ENCODE measurements around the gene AIMP2. TPM values are rescaled to one million over a fixed set of nuclear protein-coding genes. Genes with fewer than 3 reads are reported as not detected.
A peak's percentile ranks its signal among the peaks of the same experiment; 100 is the strongest.

Gene AIMP2
- total RNA-seq, 1 donor = 6.4 TPM

GRCh38 chr7:6015917-6016652 is 7.0 kb downstream of the AIMP2 start:
- no peaks in the 10 kb centered on the region for H3K27me3 ChIP-seq (ENCODE audit: insufficient read depth, low read length)
- no peak overlapping the region for H3K4me3 ChIP-seq (ENCODE audit: low read length)
- H3K4me1 ChIP-seq (ENCODE audit: insufficient read depth, low read length) = peaks cover under 1% of the 10 kb centered on the region
- H3K9me3 ChIP-seq (ENCODE audit: low read depth, low read length) = no peaks in the 10 kb centered on the region

GRCh38 chr7:6016653-6016966 is 7.5 kb downstream of the AIMP2 start:
- H3K27me3 ChIP-seq (ENCODE audit: insufficient read depth, low read length) = no peaks in the 10 kb centered on the region
- H3K9me3 ChIP-seq (ENCODE audit: low read depth, low read length) = no peaks in the 10 kb centered on the region
- no peaks in the 10 kb centered on the region for H3K4me1 ChIP-seq (ENCODE audit: insufficient read depth, low read length)
- no peak overlapping the region for H3K4me3 ChIP-seq (ENCODE audit: low read length)

GRCh38 chr7:6020371-6021286 is 11.6 kb downstream of the AIMP2 start:
- Histone ChIP-seq H3K4me3 (ENCODE audit: low read length) (no peak overlapping the region), H3K9me3 (ENCODE audit: low read depth, low read length) (no peaks in the 10 kb centered on the region), H3K4me1 (ENCODE audit: insufficient read depth, low read length) (peaks cover 9% of the 10 kb centered on the region), H3K27me3 (ENCODE audit: insufficient read depth, low read length) (no peaks in the 10 kb centered on the region)

GRCh38 chr7:6022707-6023106 is 13.6 kb downstream of the AIMP2 start:
- H3K4me3 ChIP-seq (ENCODE audit: low read length) = no peak overlapping the region
- H3K4me1 ChIP-seq (ENCODE audit: insufficient read depth, low read length) = peaks cover 30% of the 10 kb centered on the region
- no peaks in the 10 kb centered on the region for H3K9me3 ChIP-seq (ENCODE audit: low read depth, low read length)
- H3K27me3 ChIP-seq (ENCODE audit: insufficient read depth, low read length) = no peaks in the 10 kb centered on the region

- Histone ChIP-seq H3K9me3 (ENCODE audit: low read depth, low read length) (no peaks in the 10 kb centered on the region), H3K4me1 (ENCODE audit: insufficient read depth, low read length) (peaks cover 32% of the 10 kb centered on the region), H3K4me3 (ENCODE audit: low read length) (no peak overlapping the region), H3K27me3 (ENCODE audit: insufficient read depth, low read length) (no peaks in the 10 kb centered on the region)
Measured at GRCh38 chr7:6023974-6024435, 14.9 kb downstream of the AIMP2 start.

- Histone ChIP-seq H3K4me3 (ENCODE audit: low read length) (peak overlapping the region; percentile 41), H3K27me3 (ENCODE audit: insufficient read depth, low read length) (no peaks in the 10 kb centered on the region), H3K4me1 (ENCODE audit: insufficient read depth, low read length) (peaks cover 33% of the 10 kb centered on the region), H3K9me3 (ENCODE audit: low read depth, low read length) (no peaks in the 10 kb centered on the region)
Measured at GRCh38 chr7:6026011-6026819, 17.1 kb downstream of the AIMP2 start.

GRCh38 chr7:6026820-6027311 is 17.8 kb downstream of the AIMP2 start:
- H3K9me3 ChIP-seq (ENCODE audit: low read depth, low read length) = no peaks in the 10 kb centered on the region
- H3K4me3 ChIP-seq (ENCODE audit: low read length) = peak overlapping the region; percentile 41
- no peaks in the 10 kb centered on the region for H3K27me3 ChIP-seq (ENCODE audit: insufficient read depth, low read length)
- peaks cover 36% of the 10 kb centered on the region for H3K4me1 ChIP-seq (ENCODE audit: insufficient read depth, low read length)

- Histone ChIP-seq H3K4me3 (ENCODE audit: low read length) (no peak overlapping the region), H3K27me3 (ENCODE audit: insufficient read depth, low read length) (no peaks in the 10 kb centered on the region), H3K4me1 (ENCODE audit: insufficient read depth, low read length) (peaks cover 39% of the 10 kb centered on the region), H3K9me3 (ENCODE audit: low read depth, low read length) (no peaks in the 10 kb centered on the region)
Measured at GRCh38 chr7:6027806-6028365, 18.8 kb downstream of the AIMP2 start.

- Histone ChIP-seq H3K4me3 (ENCODE audit: low read length) (no peak overlapping the region), H3K9me3 (ENCODE audit: low read depth, low read length) (no peaks in the 10 kb centered on the region), H3K4me1 (ENCODE audit: insufficient read depth, low read length) (peaks cover 39% of the 10 kb centered on the region), H3K27me3 (ENCODE audit: insufficient read depth, low read length) (no peaks in the 10 kb centered on the region)
Measured at GRCh38 chr7:6028563-6028962, 19.5 kb downstream of the AIMP2 start.

- Histone ChIP-seq H3K27me3 (ENCODE audit: insufficient read depth, low read length) (no peaks in the 10 kb centered on the region), H3K4me3 (ENCODE audit: low read length) (no peak within 1 kb of the TSS), H3K4me1 (ENCODE audit: insufficient read depth, low read length) (peaks cover 27% of the 10 kb centered on the region)
Measured at GRCh38 chr7:6030988-6031387, 21.9 kb downstream of the AIMP2 start, which contains the start of gene ANKRD61. TSS of gene ANKRD61 (plus strand) at chr7:6031376. CDS start at chr7:6031376, 0 bp downstream.

GRCh38 chr7:6031567-6031966 is 22.5 kb downstream of the AIMP2 start:
- no peaks in the 10 kb centered on the region for H3K9me3 ChIP-seq (ENCODE audit: low read depth, low read length)
- H3K27me3 ChIP-seq (ENCODE audit: insufficient read depth, low read length) = no peaks in the 10 kb centered on the region
- peaks cover 21% of the 10 kb centered on the region for H3K4me1 ChIP-seq (ENCODE audit: insufficient read depth, low read length)
- no peak overlapping the region for H3K4me3 ChIP-seq (ENCODE audit: low read length)

More at GRCh38 chr7:6030988-6031387, 21.9 kb downstream of the AIMP2 start, which contains the start of gene ANKRD61:
- H3K9me3 ChIP-seq (ENCODE audit: low read depth, low read length) = no peaks in the 10 kb centered on the region

- H3K4me1 ChIP-seq (ENCODE audit: insufficient read depth, low read length) = peaks cover 15% of the 10 kb centered on the region
- no peaks in the 10 kb centered on the region for H3K9me3 ChIP-seq (ENCODE audit: low read depth, low read length)
- no peak overlapping the region for H3K4me3 ChIP-seq (ENCODE audit: low read length)
- no peaks in the 10 kb centered on the region for H3K27me3 ChIP-seq (ENCODE audit: insufficient read depth, low read length)
Measured at GRCh38 chr7:6032167-6032566, 23.1 kb downstream of the AIMP2 start.

- H3K27me3 ChIP-seq (ENCODE audit: insufficient read depth, low read length) = no peaks in the 10 kb centered on the region
- H3K4me3 ChIP-seq (ENCODE audit: low read length) = no peak overlapping the region
- peaks cover 10% of the 10 kb centered on the region for H3K4me1 ChIP-seq (ENCODE audit: insufficient read depth, low read length)
- H3K9me3 ChIP-seq (ENCODE audit: low read depth, low read length) = no peaks in the 10 kb centered on the region
Measured at GRCh38 chr7:6032641-6033040, 23.6 kb downstream of the AIMP2 start.

- Histone ChIP-seq H3K9me3 (ENCODE audit: low read depth, low read length) (no peaks in the 10 kb centered on the region), H3K4me3 (ENCODE audit: low read length) (no peak overlapping the region), H3K27me3 (ENCODE audit: insufficient read depth, low read length) (no peaks in the 10 kb centered on the region), H3K4me1 (ENCODE audit: insufficient read depth, low read length) (peaks cover 7% of the 10 kb centered on the region)
Measured at GRCh38 chr7:6035165-6035564, 26.1 kb downstream of the AIMP2 start.
